ENCODE measurements around the gene RNF167. TPM values are rescaled to one million over a fixed set of nuclear protein-coding genes. Genes with fewer than 3 reads are reported as not detected.

RNF167 gene
- total RNA-seq, 2 experiments from 2014 or later, result 179 to 192 TPM

GRCh38 chr17:4982305-4982704 is 42.2 kb downstream of the RNF167 start:
- POLR2A ChIA-PET, result no interaction called here

GRCh38 chr17:4986403-4986802 is 46.3 kb downstream of the RNF167 start:
- CTCF ChIA-PET, result interaction anchor here (0.6 to 3.1 kb wide), 8 partner anchors 11 to 327 kb away, joined by 3 to 14 read pairs (median 4); partner anchors contain the start of genes INCA1, KIF1C, RNF167 and SLC25A11
- POLR2A ChIA-PET, result interaction anchor here (0.6 to 1.8 kb wide), 6 partner anchors 12 to 63 kb away, joined by 3 to 7 read pairs (median 5); partner anchors contain the start of gene SPAG7

More at GRCh38 chr17:4982305-4982704, 42.2 kb downstream of the RNF167 start:
- CTCF ChIA-PET, result no interaction called here

DNA sequence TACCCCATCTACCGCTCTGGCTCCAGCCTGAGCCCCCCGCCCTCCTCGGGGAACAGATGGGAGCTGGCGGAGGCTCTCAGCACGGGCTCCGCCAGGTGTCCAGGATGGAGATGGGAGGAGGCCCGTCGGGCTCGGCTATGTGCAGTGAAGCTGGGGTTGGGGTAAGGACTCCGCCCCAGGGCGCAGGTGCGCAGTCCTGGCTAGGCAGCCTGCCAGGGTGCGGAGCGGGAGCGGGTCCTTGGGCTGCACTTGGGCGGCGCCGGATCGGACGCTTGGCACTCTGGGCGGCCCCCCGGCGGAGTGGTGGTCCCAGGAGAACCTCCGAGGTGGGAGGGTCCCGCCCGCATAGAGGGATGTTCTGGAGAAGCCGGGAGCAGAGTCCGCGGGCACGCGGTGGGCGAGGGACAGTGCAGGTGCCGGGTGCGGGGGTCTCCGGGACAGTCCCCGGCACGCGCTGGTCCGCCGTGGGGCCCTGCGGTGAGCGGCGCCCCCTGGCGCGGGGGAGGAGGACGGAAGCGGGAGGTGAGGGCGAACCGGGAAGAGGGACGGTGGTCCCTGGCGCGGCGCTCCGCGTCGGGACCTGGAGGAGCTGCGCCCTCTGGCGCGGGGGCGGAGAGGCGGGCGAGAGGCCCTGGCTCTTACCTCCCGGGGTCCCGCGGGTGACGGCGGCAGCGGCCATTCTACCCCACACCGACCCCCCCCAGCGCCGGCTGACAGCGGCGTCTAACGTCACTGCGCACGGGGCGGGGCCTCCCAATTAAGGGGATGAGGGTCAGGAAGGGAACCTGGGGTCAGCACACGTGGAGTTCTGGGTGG is 47.1 kb downstream of the RNF167 start, which contains the start of gene CAMTA2:
CAMTA2 (minus strand) TSS at position 725 of the 816 bp plus-strand sequence. CDS start 1,453 bp downstream, outside the sequence.
- ChIA-PET POLR2A (interaction anchor here (0.6 to 1.8 kb wide), 8 partner anchors 10 to 40 kb away, joined by 3 to 7 read pairs (median 4); partner anchors contain the start of genes INCA1, KIF1C and SPAG7), CTCF (interaction anchor here (0.5 to 3.1 kb wide), 8 partner anchors 10 to 923 kb away, joined by 3 to 14 read pairs (median 4); partner anchors contain the start of genes INCA1, KIF1C and SPAG7)

GRCh38 chr17:4987767-4988567 is 47.9 kb downstream of the RNF167 start:
- CTCF ChIA-PET, result interaction anchor here (0.5 to 3.1 kb wide), 6 partner anchors 9 to 924 kb away, joined by 3 to 14 read pairs (median 4); partner anchors contain the start of genes INCA1, KIF1C and SPAG7

DNA sequence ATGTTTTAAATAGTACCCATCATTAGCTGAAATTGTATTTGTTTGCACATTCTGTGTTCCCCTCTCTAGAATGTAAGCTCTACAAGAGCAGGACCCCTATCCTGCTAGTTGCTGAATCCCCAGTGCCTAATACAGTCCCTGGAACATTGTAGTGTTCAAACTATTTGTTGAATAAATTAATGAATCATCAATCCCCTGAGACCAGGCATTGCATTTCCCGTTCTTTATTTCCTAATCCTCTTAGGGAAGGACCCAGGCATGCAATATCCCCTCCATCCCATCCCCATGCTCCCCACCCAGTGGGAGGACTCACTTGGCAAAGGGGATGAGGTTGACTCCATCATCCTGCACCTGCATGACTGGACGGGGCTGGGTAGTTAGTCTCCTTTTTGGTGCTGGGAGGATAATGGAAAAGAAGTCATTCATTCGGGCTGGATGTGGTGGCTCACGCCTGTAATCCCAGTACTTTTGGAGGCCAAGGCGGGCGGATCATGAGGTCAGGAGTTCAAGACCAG is 54.1 kb downstream of the RNF167 start:
- CTCF ChIA-PET, result interaction anchor here (0.6 kb wide), 1 partner anchor 23 kb away, joined by 3 read pairs; no protein-coding TSS in a partner anchor
- POLR2A ChIA-PET, result interaction anchor here (0.5 kb wide), 1 partner anchor 71 kb away, joined by 4 read pairs; no protein-coding TSS in a partner anchor

More at GRCh38 chr17:4987767-4988567, 47.9 kb downstream of the RNF167 start:
- POLR2A ChIA-PET, result interaction anchor here (0.7 to 1.8 kb wide), 7 partner anchors 9 to 40 kb away, joined by 3 to 7 read pairs (median 5); partner anchors contain the start of genes INCA1, KIF1C and SPAG7

Other genes with a start within 250 kb of the RNF167 start
- 100 to 1,000 TPM; 118 to 119 TPM for gene PELP1, start 236.1 kb upstream of the RNF167 start, total RNA-seq
- 100 to 1,000 TPM; 183 to 193 TPM for gene ARRB2, start 229.6 kb upstream of the RNF167 start, total RNA-seq
- gene MED11, start 208.8 kb upstream of the RNF167 start, total RNA-seq, result 10 to 100 TPM; 22.1 to 22.9 TPM
- not detected for gene ZMYND15, start 200.4 kb upstream of the RNF167 start, total RNA-seq
- gene CXCL16, start 200.3 kb upstream of the RNF167 start, total RNA-seq, result 1 to 10 TPM; 1.6 to 1.7 TPM
- not detected for gene TM4SF5, start 168.4 kb upstream of the RNF167 start, total RNA-seq
- under 1 TPM; 0.29 to 0.32 TPM for gene VMO1, start 153.9 kb upstream of the RNF167 start, total RNA-seq
- gene GLTPD2, start 151.3 kb upstream of the RNF167 start, total RNA-seq, result not detected
- 100 to 1,000 TPM; 183 to 184 TPM for gene PSMB6, start 144.1 kb upstream of the RNF167 start, total RNA-seq
- gene PLD2, start 133.1 kb upstream of the RNF167 start, total RNA-seq, result 10 to 100 TPM in 1 of 2 experiments, 1 to 10 TPM in 1; 10.0 to 12.6 TPM
- 10 to 100 TPM; 46.8 to 48.5 TPM for gene MINK1, start 106.9 kb upstream of the RNF167 start, total RNA-seq
- 1 to 10 TPM; 2.8 to 3.2 TPM for gene C17orf107, start 40.7 kb upstream of the RNF167 start, total RNA-seq
- under 1 TPM; 0.38 to 0.42 TPM for gene CHRNE, start 37.2 kb upstream of the RNF167 start, total RNA-seq
- gene GP1BA, start 8.0 kb upstream of the RNF167 start, total RNA-seq, result not detected
- 10 to 100 TPM; 91.7 to 92.9 TPM for gene SLC25A11, start 222 bp upstream of the RNF167 start, total RNA-seq
- 1,000 to 10,000 TPM; 1,847 to 1,866 TPM for gene PFN1, start 8.3 kb downstream of the RNF167 start, total RNA-seq
- gene ENO3, start 10.9 kb downstream of the RNF167 start, total RNA-seq, result 10 to 100 TPM; 28.2 to 31.5 TPM
- 10 to 100 TPM; 64.0 to 64.8 TPM for gene SPAG7, start 27.5 kb downstream of the RNF167 start, total RNA-seq
- gene CAMTA2, start 47.4 kb downstream of the RNF167 start, total RNA-seq, result 100 to 1,000 TPM; 120 to 125 TPM
- gene INCA1, start 57.3 kb downstream of the RNF167 start, total RNA-seq, result under 1 TPM; 0.30 to 0.31 TPM
- 10 to 100 TPM; 72.7 to 77.3 TPM for gene KIF1C, start 57.7 kb downstream of the RNF167 start, total RNA-seq
- gene SLC52A1, start 95.2 kb downstream of the RNF167 start, total RNA-seq, result under 1 TPM; 0.21 to 0.32 TPM
- gene ZFP3, start 138.2 kb downstream of the RNF167 start, total RNA-seq, result 1 to 10 TPM; 2.6 to 2.7 TPM
- 10 to 100 TPM; 23.9 to 24.8 TPM for gene ZNF232, start 171.6 kb downstream of the RNF167 start, total RNA-seq
- under 1 TPM; 0.04 TPM for gene USP6, start 175.8 kb downstream of the RNF167 start, total RNA-seq